HepG2 (cell line): ENCODE data around the gene MYO5B. TPM values are rescaled to one million over a fixed set of nuclear protein-coding genes. Genes with fewer than 3 reads are reported as not detected.
A peak's percentile ranks its signal among the peaks of the same experiment; 100 is the strongest.

ENCODE experiments used
- ATAD3A ChIP-seq: sonication (generic); formaldehyde crosslinking; IDR thresholded peaks from 2 replicates; pipeline ENCODE4 v1.4.0; 2020; ENCODE audit warnings: missing genetic modification reagents
- ETV6 ChIP-seq: sonication (generic); formaldehyde crosslinking; conservative IDR thresholded peaks from 2 replicates; pipeline ENCODE4 v1.4.0; 2020; ENCODE audit warnings: missing genetic modification reagents
- HNF4A ChIP-seq: sonication (generic); formaldehyde crosslinking; IDR thresholded peaks from 2 replicates; pipeline ENCODE4 v1.4.0; 2020; ENCODE audit warnings: missing genetic modification reagents
- JDP2 ChIP-seq: sonication (generic); formaldehyde crosslinking; IDR thresholded peaks from 2 replicates; pipeline ENCODE4 v1.8.1; 2022; ENCODE audit warnings: missing genetic modification reagents, borderline replicate concordance
- MXI1 ChIP-seq: IDR thresholded peaks from 3 replicates; pipeline ENCODE4 v1.6.1; 2012; ENCODE audit warnings: low read depth, low read length, inconsistent platforms, borderline replicate concordance
- PAF1 ChIP-seq: IDR thresholded peaks from 2 replicates; pipeline ENCODE4 v1.6.1; 2016; ENCODE audit warnings: missing genetic modification reagents, missing compliant biosample characterization
- PRMT3 ChIP-seq: sonication (generic); formaldehyde crosslinking; IDR thresholded peaks from 2 replicates; pipeline ENCODE4 v1.8.1; 2022; ENCODE audit warnings: low read depth, mild to moderate bottlenecking, moderate library complexity, missing genetic modification reagents, borderline replicate concordance
- SP1 ChIP-seq, 2 experiments: fragments of 450-650 bp in 1 of 2; sonication (generic) in 1 of 2; formaldehyde crosslinking in 1 of 2; IDR thresholded peaks; 2 replicates each; pipeline versions ENCODE4 v1.4.0 to v1.6.1; 2016 to 2020; ENCODE audit warnings: missing genetic modification reagents in 1 of 2
- TOE1 ChIP-seq: sonication (generic); formaldehyde crosslinking; IDR thresholded peaks from 2 replicates; pipeline ENCODE4 v1.4.0; 2020; ENCODE audit warnings: mild to moderate bottlenecking, missing genetic modification reagents
- ZNF17 ChIP-seq: sonication (generic); formaldehyde crosslinking; IDR thresholded peaks from 2 replicates; pipeline ENCODE4 v1.5.0; 2020; ENCODE audit warnings: mild to moderate bottlenecking, missing genetic modification reagents
- ZNF331 ChIP-seq: sonication (generic); formaldehyde crosslinking; IDR thresholded peaks from 2 replicates; pipeline ENCODE4 v1.4.0; 2020; ENCODE audit warnings: missing genetic modification reagents
- ZNF337 ChIP-seq: sonication (generic); formaldehyde crosslinking; IDR thresholded peaks from 2 replicates; pipeline ENCODE4 v1.5.1; 2020; ENCODE audit warnings: missing genetic modification reagents, low read depth, mild to moderate bottlenecking, borderline replicate concordance
- ZNF383 ChIP-seq: sonication (generic); formaldehyde crosslinking; IDR thresholded peaks from 2 replicates; pipeline ENCODE4 v1.4.0; 2020; ENCODE audit warnings: missing genetic modification reagents, mild to moderate bottlenecking, borderline replicate concordance
- ZNF503 ChIP-seq: sonication (generic); formaldehyde crosslinking; IDR thresholded peaks from 2 replicates; pipeline ENCODE4 v1.4.0; 2020; ENCODE audit warnings: missing genetic modification reagents
- ZNF552 ChIP-seq: sonication (generic); formaldehyde crosslinking; IDR thresholded peaks from 2 replicates; pipeline ENCODE4 v1.9.0; 2022; ENCODE audit warnings: missing genetic modification reagents, mild to moderate bottlenecking, borderline replicate concordance
- polyA plus RNA-seq, 8 experiments: library from polyadenylated mRNA; depleted of rRNA in 3 of 8; stranded (reverse) in 7 of 8; unstranded in 1 of 8; fragments of >200 nt; fragmentation: Illumina TruSeq in 4 of 8; extraction: Trizol in 4 of 8; gene quantifications; 2 replicates each; pipeline versions ENCODE4 v1.2.1 to v1.2.3, GENCODE V29; 2011 to 2016; ENCODE audit warnings: low read depth in 4 of 8, missing spikeins in 1 of 8, mixed read lengths in 1 of 8; ENCODE audit not compliant: insufficient read depth in 1 of 8
- total RNA-seq, 5 experiments: library from RNA; depleted of rRNA; stranded (reverse); fragments of >200 nt; fragmentation: Illumina TruSeq; extraction: Trizol; gene quantifications; 2 replicates each; pipeline ENCODE4 v1.2.3, GENCODE V29; 2016; ENCODE audit warnings: low read depth in 1 of 5
- TF ChIP-seq, protein P1 (sequence below): sonication (generic); formaldehyde crosslinking; IDR thresholded peaks from 2 replicates; pipeline ENCODE4 v1.4.0; 2020; ENCODE audit warnings: mild to moderate bottlenecking, missing genetic modification reagents
- TF ChIP-seq, protein P2 (sequence below): sonication (generic); formaldehyde crosslinking; IDR thresholded peaks from 2 replicates; pipeline ENCODE4 v1.4.0; 2020; ENCODE audit warnings: missing genetic modification reagents
- TF ChIP-seq, protein P3 (sequence below): IDR thresholded peaks from 2 replicates; pipeline ENCODE4 v1.6.1; 2016; ENCODE audit warnings: low read depth, borderline replicate concordance

MYO5B gene
- total and polyA plus RNA-seq, 2 of the 13 experiments (the other 11 are each of a cell fraction or from before 2014, with no cell fraction given), result 13.1 to 24.0 TPM

GRCh38 chr18:50115095-50115494 is 79.9 kb downstream of the MYO5B start (continued):
- no peak for TF ChIP-seq PAF1 (CRISPR knock-in tag)
- no peak for TF ChIP-seq ETV6 (CRISPR knock-in tag)
- TF ChIP-seq ZNF383, result no peak
- TF ChIP-seq ZNF331 (CRISPR knock-in tag), result peak; percentile 62
- TF ChIP-seq PRMT3, result no peak
- TF ChIP-seq ZNF552 (CRISPR knock-in tag), result no peak
- TF ChIP-seq ATAD3A (CRISPR knock-in tag), result no peak
- TF ChIP-seq, protein P1, sequence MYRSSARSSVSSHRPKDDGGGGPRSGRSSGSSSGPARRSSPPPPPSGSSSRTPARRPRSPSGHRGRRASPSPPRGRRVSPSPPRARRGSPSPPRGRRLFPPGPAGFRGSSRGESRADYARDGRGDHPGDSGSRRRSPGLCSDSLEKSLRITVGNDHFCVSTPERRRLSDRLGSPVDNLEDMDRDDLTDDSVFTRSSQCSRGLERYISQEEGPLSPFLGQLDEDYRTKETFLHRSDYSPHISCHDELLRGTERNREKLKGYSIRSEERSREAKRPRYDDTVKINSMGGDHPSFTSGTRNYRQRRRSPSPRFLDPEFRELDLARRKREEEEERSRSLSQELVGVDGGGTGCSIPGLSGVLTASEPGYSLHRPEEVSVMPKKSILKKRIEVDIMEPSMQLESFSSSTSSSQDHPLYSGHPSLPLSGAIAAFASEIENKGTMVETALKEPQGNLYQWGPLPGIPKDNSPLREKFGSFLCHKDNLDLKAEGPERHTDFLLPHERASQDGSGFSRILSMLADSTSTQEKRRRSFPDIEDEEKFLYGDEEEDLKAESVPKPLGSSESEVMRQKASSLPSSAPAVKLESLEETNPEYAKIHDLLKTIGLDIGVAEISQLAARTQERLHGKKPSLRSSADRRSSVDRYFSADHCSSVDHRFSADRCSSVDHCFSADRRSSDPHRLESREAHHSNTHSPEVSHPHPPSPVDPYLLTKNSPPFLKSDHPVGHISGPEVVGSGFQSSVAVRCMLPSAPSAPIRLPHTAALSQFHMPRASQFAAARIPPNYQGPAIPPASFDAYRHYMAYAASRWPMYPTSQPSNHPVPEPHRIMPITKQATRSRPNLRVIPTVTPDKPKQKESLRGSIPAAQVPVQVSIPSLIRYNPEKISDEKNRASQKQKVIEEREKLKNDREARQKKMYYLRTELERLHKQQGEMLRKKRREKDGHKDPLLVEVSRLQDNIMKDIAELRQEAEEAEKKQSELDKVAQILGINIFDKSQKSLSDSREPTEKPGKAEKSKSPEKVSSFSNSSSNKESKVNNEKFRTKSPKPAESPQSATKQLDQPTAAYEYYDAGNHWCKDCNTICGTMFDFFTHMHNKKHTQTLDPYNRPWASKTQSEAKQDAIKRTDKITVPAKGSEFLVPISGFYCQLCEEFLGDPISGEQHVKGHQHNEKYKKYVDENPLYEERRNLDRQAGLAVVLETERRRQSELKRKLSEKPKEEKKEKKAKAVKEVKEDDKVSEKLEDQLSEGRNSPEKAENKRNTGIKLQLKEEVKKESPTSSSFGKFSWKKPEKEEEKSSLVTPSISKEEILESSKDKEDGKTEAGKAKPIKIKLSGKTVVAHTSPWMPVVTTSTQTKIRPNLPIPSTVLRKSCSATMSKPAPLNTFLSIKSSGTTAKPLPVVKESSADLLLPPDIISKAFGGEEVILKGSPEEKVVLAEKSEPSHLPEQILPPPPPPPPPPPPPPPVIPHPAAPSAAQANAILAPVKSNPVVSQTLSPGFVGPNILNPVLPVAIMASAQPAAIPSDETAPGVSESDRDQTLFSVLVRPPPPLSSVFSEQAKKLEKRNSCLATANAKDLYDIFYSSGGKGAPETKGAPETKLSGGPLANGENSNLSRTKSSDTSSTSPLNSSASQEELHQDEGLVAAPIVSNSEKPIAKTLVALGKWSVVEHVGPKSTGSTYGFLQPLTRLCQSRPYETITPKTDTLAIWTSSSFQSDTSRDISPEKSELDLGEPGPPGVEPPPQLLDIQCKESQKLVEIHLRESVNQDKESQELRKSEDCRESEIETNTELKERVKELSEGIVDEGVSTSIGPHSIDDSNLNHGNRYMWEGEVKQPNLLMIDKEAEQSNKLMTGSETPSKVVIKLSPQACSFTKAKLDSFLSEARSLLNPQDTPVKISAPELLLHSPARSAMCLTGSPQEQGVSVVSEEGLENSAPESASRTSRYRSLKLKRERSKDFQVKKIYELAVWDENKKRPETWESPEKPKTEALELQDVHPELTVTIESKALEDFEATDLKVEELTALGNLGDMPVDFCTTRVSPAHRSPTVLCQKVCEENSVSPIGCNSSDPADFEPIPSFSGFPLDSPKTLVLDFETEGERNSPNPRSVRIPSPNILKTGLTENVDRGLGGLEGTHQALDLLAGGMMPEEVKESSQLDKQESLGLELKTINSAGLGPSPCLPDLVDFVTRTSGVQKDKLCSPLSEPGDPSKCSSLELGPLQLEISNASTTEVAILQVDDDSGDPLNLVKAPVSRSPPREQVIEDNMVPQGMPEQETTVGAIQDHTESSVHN (CRISPR knock-in tag), result no peak
- TF ChIP-seq, protein P2, sequence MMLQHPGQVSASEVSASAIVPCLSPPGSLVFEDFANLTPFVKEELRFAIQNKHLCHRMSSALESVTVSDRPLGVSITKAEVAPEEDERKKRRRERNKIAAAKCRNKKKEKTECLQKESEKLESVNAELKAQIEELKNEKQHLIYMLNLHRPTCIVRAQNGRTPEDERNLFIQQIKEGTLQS, result no peak
- TF ChIP-seq MXI1, result no peak
- TF ChIP-seq ZNF503, result no peak
- no peak for TF ChIP-seq ZNF17 (CRISPR knock-in tag)
- TF ChIP-seq ZNF337, result no peak
- no peak for TF ChIP-seq JDP2 (CRISPR knock-in tag)
- TF ChIP-seq SP1 (IDR thresholded peaks at IDR 0.05), result no peak
- no peak for TF ChIP-seq SP1 (CRISPR knock-in tag; IDR thresholded peaks at IDR 0.05)
- TF ChIP-seq TOE1, result no peak
- TF ChIP-seq, protein P3, sequence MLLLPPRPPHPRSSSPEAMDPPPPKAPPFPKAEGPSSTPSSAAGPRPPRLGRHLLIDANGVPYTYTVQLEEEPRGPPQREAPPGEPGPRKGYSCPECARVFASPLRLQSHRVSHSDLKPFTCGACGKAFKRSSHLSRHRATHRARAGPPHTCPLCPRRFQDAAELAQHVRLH, result no peak
- 0 out of 2 replicates have a peak, but pooled peaks have one; percentile 14 for TF ChIP-seq HNF4A (CRISPR knock-in tag)
